ENCODE measurements around the gene FBXW4.

Gene FBXW4

DNA sequence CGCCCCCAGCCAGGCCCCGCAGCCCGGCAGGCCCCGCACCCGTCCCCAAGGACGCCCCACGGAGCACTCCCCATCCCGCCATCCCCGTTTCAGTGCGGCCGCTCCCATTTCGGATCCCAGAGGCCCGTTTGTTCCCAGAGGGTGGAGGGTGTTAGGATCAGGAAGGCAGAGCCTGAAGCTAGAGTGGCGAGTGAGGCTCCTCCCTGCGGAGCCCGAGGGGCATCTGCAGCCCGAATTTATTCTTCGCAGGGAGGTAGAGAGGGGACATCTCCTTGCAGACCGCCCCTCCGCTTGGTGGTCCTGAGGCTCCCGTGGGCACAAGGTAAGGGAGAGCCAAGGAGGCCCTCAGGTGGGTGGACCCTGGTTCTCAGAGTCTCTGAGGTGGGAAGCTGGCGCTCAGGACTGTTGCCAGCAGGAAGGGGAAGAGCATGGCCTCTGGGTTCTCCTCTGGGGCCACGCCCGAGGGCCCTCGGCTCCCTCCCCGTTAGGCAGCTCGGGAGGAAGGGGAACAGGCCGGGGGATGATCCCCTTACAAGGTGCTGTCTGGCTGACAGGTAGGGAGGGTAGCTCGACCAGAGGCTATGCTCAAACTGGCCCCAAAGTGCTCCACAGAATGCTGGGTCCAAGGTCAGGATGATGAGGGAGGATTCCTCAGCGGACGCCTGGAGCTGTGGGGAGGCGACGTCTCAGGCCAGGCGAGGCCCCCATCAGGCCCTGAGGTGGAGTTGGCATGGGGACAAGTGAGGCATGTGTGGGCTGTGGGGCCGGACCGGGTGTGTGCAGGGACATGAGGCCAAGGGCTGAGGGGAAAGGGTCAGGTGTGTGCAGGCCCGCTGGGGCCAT is 124.3 kb downstream of the FBXW4 start:
- in situ Hi-C loops (cut with MboI; ENCODE audit: low sequenced_read_pairs): no loop called here

DNA sequence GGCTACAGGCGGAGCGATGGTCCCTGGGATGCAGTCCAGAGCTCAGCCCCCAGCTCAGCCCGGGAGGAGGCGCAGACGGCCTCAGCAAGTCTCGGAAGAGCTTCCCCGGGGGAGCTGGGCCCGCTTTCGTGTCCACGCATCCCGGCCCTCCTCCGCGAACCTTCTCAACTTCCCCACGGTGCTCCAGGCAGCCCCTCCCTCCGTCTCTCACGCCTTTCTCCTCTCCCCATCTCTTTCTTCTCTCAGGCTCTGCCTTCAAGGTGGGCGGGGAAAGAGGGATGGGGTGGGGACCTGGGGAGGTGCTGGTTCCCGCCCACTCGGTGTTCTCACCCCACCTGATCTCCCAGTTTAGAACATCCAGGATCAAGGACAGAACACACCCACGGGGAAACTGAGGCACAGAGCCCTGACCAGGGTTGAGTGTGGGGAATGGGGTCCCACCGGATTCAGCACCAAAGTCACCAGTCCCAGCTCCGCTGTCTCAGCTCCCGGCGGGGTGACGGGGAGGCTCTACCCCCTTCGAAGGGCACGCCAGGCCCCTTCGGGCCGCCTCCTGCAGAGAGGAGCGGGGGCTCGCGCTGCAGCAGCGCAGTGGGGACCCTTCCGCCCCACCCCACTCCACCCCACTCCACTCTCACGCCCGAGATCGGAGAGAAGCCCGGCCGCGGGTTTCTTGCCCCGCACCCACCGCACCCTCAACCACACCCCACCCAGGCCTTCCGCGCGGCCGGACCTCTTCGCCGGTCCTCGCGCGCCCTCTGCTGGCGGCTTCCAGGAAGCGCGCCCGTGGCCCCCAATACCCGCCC is 125.1 kb downstream of the FBXW4 start:
- in situ Hi-C loops (cut with MboI; ENCODE audit: low sequenced_read_pairs): no loop called here

DNA sequence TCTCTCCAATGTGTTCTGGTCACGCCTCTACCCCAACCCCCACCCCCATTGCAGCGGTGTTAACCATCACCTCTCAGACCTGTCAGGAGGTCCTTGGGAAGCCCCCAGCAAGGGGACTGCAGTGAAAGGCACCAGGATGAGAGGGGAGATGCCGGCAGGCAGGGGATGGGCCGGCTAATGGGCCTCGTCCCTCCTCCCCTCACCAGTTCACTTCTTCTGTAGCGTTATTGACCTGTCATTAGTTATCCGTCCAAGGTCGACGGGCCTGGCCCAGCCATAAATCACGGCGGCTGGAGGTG is 125.7 kb downstream of the FBXW4 start:
- in situ Hi-C loops (cut with MboI; ENCODE audit: low sequenced_read_pairs): no loop called here

GRCh38 chr10:101568054-101568745 is 126.8 kb downstream of the FBXW4 start:
- in situ Hi-C loops (cut with MboI; ENCODE audit: low sequenced_read_pairs): no loop called here

- in situ Hi-C loops (cut with MboI; ENCODE audit: low sequenced_read_pairs): no loop called here
These were observed 127.6 kb downstream of the FBXW4 start for GRCh38 chr10:101567165-101568006.

- in situ Hi-C loops (cut with MboI; ENCODE audit: low sequenced_read_pairs): no loop called here
These were observed 128.4 kb downstream of the FBXW4 start for GRCh38 chr10:101566333-101567164.

DNA sequence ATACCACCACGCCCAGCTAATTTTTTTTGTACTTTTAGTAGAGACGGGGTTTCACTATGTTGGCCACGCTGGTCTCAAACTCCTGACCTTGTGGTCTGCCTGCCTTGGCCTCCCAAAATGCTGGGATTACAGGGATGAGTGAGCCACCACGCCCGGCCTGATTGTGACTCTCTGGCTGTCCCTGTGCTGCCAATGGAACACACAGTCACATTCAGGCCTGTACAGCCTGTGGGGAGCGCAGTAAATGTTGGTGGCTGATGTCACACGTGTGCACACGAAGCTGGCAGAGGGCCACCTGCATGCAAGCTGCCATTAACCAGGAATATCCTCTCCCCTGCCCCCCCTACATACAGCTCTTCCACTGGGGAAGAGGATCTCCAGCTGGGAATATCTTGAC is 129.0 kb downstream of the FBXW4 start:
- in situ Hi-C loops (cut with MboI; ENCODE audit: low sequenced_read_pairs): no loop called here

DNA sequence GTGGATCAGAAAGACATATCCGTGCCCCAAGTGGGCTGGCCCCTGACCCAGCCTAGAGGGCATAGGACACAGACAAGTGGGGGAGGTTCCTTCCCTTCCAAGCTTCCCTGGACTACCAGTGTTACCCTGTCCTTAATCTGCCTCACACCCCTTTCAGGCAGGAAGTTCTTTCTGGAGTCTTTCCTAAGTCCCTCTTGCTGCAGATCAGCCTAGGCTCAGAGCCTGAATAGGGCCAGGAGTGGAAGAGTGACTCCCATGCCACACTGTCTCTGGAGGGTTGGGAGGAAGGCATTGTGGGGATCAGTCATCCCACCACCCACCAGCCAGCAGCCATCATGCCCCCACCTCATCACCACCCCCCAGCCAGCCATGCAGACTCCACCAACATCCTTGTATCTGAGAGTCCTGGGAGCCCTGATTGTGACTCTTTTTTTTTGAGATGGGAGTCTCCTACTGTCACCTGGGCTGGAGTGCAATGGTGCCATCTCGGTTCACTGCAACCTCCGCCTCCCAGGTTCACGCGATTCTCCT is 129.5 kb downstream of the FBXW4 start:
- in situ Hi-C loops (cut with MboI; ENCODE audit: low sequenced_read_pairs): no loop called here

DNA sequence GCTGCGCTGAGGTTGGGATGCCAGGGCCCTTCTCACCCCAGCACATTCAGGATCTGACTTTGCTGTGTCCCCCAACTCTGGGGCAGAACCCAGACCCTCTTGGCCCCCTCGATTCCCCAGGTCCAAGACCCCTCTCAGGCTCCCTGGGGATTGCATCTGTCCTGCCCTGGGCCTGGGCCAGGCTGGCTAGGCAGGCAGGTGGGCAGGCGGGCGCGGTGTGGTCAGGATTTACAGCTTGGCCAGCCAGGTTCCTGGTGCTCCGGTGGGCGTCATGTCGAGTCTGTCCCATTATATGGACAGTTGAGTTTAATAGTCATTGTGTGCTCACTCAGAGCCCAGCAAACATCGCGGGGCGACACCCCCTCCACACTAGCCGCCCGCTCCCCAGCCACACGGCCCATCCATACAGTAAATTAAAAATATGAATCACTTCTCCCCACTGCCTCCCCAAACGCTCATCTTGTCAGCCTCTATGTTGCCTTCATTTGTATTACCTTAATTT is 130.4 kb downstream of the FBXW4 start:
- in situ Hi-C loops (cut with MboI; ENCODE audit: low sequenced_read_pairs): no loop called here

GRCh38 chr10:101563497-101564040 is 131.4 kb downstream of the FBXW4 start:
- in situ Hi-C loops (cut with MboI; ENCODE audit: low sequenced_read_pairs): no loop called here

DNA sequence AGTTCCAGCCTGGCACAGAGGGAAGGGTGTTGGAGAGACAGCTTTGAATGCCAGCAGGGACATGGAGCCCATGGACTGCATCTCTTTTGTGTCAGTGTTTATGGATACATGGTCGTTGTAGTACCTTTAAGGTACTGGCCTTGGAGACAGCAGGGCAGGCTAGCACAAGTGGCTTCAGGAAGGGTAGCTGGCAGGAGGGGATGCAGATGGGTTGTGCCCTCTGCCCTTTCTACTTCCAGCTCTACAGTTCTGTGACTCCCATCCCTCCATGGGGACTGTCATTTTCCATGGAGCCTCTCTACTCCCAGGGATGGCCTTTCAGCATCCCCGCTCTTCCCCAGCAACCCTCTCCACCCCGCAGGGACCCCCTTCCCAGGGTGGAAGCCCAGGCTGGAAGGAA is 132.0 kb downstream of the FBXW4 start:
- in situ Hi-C loops (cut with MboI; ENCODE audit: low sequenced_read_pairs): no loop called here

DNA sequence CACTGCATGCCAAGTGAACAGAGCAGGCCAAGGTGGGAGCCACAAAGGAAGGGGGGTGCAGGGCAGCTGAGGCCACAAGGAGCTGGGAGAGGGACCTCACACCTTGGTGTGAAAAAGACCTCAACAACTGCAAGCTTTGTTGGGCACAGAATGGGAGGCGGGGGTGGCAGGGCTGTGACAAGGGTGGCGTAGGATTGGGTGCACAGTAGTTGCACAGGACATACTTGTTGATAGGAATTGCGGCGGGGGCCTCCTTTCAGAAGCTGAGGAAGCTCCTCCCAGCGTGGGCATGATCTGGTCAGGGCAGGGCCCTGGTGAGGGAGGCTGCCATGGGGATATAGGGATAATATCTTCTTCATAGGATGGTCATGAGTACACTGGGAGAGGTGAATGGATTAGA is 132.7 kb downstream of the FBXW4 start:
- in situ Hi-C loops (cut with MboI; ENCODE audit: low sequenced_read_pairs): no loop called here

- in situ Hi-C loops (cut with MboI; ENCODE audit: low sequenced_read_pairs): no loop called here
These were observed 133.7 kb downstream of the FBXW4 start for GRCh38 chr10:101561068-101561915.
